HL-60 (cell line): ENCODE data around the gene WDR20.

Experiments used
- CTCF ChIP-seq: IDR thresholded peaks from one replicate; pipeline ENCODE4 v1.5.1; 2011; ENCODE audit warnings: low read length, control low read depth, inconsistent platforms; ENCODE audit not compliant: insufficient read depth
- GABPA ChIP-seq: IDR thresholded peaks from 2 replicates; pipeline ENCODE4 v1.6.1; 2012; ENCODE audit warnings: low read depth
- POLR2AphosphoS5 ChIP-seq: IDR thresholded peaks from 2 replicates; pipeline ENCODE4 v1.6.1; 2012; ENCODE audit warnings: low read depth
- REST ChIP-seq: IDR thresholded peaks from 2 replicates; pipeline ENCODE4 v1.6.1; 2012; ENCODE audit warnings: low read depth; ENCODE audit not compliant: insufficient replicate concordance

DNA sequence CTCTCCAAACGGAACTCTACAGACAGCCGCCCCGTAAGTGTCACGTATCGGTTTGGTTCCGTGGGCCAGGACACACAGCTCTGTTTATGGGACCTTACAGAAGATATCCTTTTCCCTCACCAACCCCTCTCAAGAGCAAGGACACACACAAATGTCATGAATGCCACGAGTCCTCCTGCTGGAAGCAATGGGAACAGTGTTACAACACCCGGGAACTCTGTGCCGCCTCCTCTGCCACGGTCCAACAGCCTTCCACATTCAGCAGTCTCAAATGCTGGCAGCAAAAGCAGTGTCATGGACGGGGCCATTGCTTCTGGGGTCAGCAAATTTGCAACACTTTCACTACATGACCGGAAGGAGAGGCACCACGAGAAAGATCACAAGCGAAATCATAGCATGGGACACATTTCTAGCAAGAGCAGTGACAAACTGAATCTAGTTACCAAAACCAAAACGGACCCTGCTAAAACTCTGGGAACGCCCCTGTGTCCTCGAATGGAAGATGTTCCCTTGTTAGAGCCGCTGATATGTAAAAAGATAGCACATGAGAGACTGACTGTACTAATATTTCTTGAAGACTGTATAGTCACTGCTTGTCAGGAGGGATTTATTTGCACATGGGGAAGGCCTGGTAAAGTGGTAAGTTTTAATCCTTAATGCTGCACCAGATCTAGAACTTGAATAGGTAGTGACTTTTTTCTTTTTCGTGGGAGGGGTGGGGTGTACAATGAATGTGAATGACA lies 69.7 kb downstream of the WDR20 start:
- TF ChIP-seq REST (no peak), CTCF (no peak), POLR2AphosphoS5 (no peak), GABPA (no peak)
